HepG2 (cell line): ENCODE data around the gene NUBPL. TPM values are rescaled to one million over a fixed set of nuclear protein-coding genes. Genes with fewer than 3 reads are reported as not detected.

Source experiments
- ATF1 ChIP-seq: IDR thresholded peaks from 2 replicates; pipeline ENCODE4 v1.6.1; 2016; ENCODE audit warnings: mild to moderate bottlenecking, control low read depth
- CCAR2 ChIP-seq: fragments of 200-400 bp; formaldehyde crosslinking; optimal IDR thresholded peaks from 2 replicates; pipeline ENCODE3; 2018; ENCODE audit warnings: low read depth, mild to moderate bottlenecking, low read length, moderate library complexity
- CHCHD3 ChIP-seq: sonication (generic); formaldehyde crosslinking; IDR thresholded peaks from 2 replicates; pipeline ENCODE4 v1.8.0; 2022; ENCODE audit warnings: mild to moderate bottlenecking, missing genetic modification reagents, moderate library complexity
- DR1 ChIP-seq: sonication (generic); formaldehyde crosslinking; IDR thresholded peaks from 2 replicates; pipeline ENCODE4 v1.8.0; 2021; ENCODE audit warnings: mild to moderate bottlenecking, missing genetic modification reagents, inconsistent platforms
- E2F5 ChIP-seq: sonication (generic); formaldehyde crosslinking; conservative IDR thresholded peaks from 2 replicates; pipeline ENCODE4 v1.4.0; 2020; ENCODE audit warnings: missing genetic modification reagents
- ERF ChIP-seq: IDR thresholded peaks from 2 replicates; pipeline ENCODE4 v1.6.1; 2018; ENCODE audit warnings: missing biosample characterization, missing genetic modification reagents
- ETV6 ChIP-seq: sonication (generic); formaldehyde crosslinking; conservative IDR thresholded peaks from 2 replicates; pipeline ENCODE4 v1.4.0; 2020; ENCODE audit warnings: missing genetic modification reagents
- GPBP1L1 ChIP-seq: sonication (generic); formaldehyde crosslinking; IDR thresholded peaks from 2 replicates; pipeline ENCODE4 v1.5.0; 2020; ENCODE audit warnings: mild to moderate bottlenecking, missing genetic modification reagents
- HOXA7 ChIP-seq: sonication (generic); formaldehyde crosslinking; IDR thresholded peaks from 2 replicates; pipeline ENCODE4 v1.8.1; 2022; ENCODE audit warnings: mild to moderate bottlenecking, missing genetic modification reagents, moderate library complexity
- MTF2 ChIP-seq: sonication (generic); formaldehyde crosslinking; IDR thresholded peaks from 2 replicates; pipeline ENCODE4 v1.5.0; 2020; ENCODE audit warnings: missing genetic modification reagents, borderline replicate concordance
- NPAS2 ChIP-seq: sonication (generic); formaldehyde crosslinking; IDR thresholded peaks from 2 replicates; pipeline ENCODE4 v1.8.0; 2022; ENCODE audit warnings: mild to moderate bottlenecking, missing genetic modification reagents, borderline replicate concordance
- NRL ChIP-seq: sonication (generic); formaldehyde crosslinking; IDR thresholded peaks from 2 replicates; pipeline ENCODE4 v1.5.0; 2020; ENCODE audit warnings: missing genetic modification reagents, mild to moderate bottlenecking, moderate library complexity, borderline replicate concordance
- SP2 ChIP-seq: sonication (generic); formaldehyde crosslinking; IDR thresholded peaks from 2 replicates; pipeline ENCODE4 v1.5.1; 2020; ENCODE audit warnings: mild to moderate bottlenecking, missing genetic modification reagents
- SRSF1 ChIP-seq: fragments of 200-400 bp; formaldehyde crosslinking; optimal IDR thresholded peaks from 2 replicates; pipeline ENCODE3; 2017; ENCODE audit warnings: mild to moderate bottlenecking, low read depth, low read length, moderate library complexity
- SSRP1 ChIP-seq: IDR thresholded peaks from 2 replicates; pipeline ENCODE4 v1.6.1; 2016; ENCODE audit warnings: control low read depth
- TBX3 ChIP-seq: fragments of 450-650 bp; IDR thresholded peaks from 2 replicates; pipeline ENCODE4 v1.6.1; 2017; ENCODE audit warnings: antibody characterized with exemption, mild to moderate bottlenecking, inconsistent platforms, borderline replicate concordance
- TEF ChIP-seq: sonication (generic); formaldehyde crosslinking; IDR thresholded peaks from 2 replicates; pipeline ENCODE4 v1.5.0; 2020; ENCODE audit warnings: missing genetic modification reagents
- THAP8 ChIP-seq: sonication (generic); formaldehyde crosslinking; IDR thresholded peaks from 2 replicates; pipeline ENCODE4 v1.5.1; 2020; ENCODE audit warnings: missing genetic modification reagents, mild to moderate bottlenecking, borderline replicate concordance
- ZBTB39 ChIP-seq: sonication (generic); formaldehyde crosslinking; IDR thresholded peaks from 2 replicates; pipeline ENCODE4 v1.5.0; 2020; ENCODE audit warnings: missing genetic modification reagents
- ZMYM4 ChIP-seq: sonication (generic); formaldehyde crosslinking; IDR thresholded peaks from 2 replicates; pipeline ENCODE4 v1.8.1; 2023; ENCODE audit warnings: mild to moderate bottlenecking, missing genetic modification reagents
- ZNF275 ChIP-seq: sonication (generic); formaldehyde crosslinking; IDR thresholded peaks from 2 replicates; pipeline ENCODE4 v1.8.0; 2022; ENCODE audit warnings: missing genetic modification reagents, mild to moderate bottlenecking, inconsistent platforms, borderline replicate concordance
- ZNF446 ChIP-seq: sonication (generic); formaldehyde crosslinking; IDR thresholded peaks from 2 replicates; pipeline ENCODE4 v1.5.0; 2020; ENCODE audit warnings: mild to moderate bottlenecking, missing genetic modification reagents
- ZNF713 ChIP-seq: sonication (generic); formaldehyde crosslinking; IDR thresholded peaks from 2 replicates; pipeline ENCODE4 v1.4.0; 2020; ENCODE audit warnings: mild to moderate bottlenecking, missing genetic modification reagents
- polyA plus RNA-seq, 8 experiments: library from polyadenylated mRNA; depleted of rRNA in 3 of 8; stranded (reverse) in 7 of 8; unstranded in 1 of 8; fragments of >200 nt; fragmentation: Illumina TruSeq in 4 of 8; extraction: Trizol in 4 of 8; gene quantifications; 2 replicates each; pipeline versions ENCODE4 v1.2.1 to v1.2.3, GENCODE V29; 2011 to 2016; ENCODE audit warnings: low read depth in 4 of 8, missing spikeins in 1 of 8, mixed read lengths in 1 of 8; ENCODE audit not compliant: insufficient read depth in 1 of 8
- total RNA-seq, 5 experiments: library from RNA; depleted of rRNA; stranded (reverse); fragments of >200 nt; fragmentation: Illumina TruSeq; extraction: Trizol; gene quantifications; 2 replicates each; pipeline ENCODE4 v1.2.3, GENCODE V29; 2016; ENCODE audit warnings: low read depth in 1 of 5

Gene NUBPL
- total and polyA plus RNA-seq, 2 of the 13 experiments (the other 11 are each of a cell fraction or from before 2014, with no cell fraction given): 21.3 to 44.1 TPM

- TF ChIP-seq E2F5 (CRISPR knock-in tag) (no peak), ATF1 (CRISPR knock-in tag) (peak; percentile 65), ZNF446 (CRISPR knock-in tag) (no peak), ETV6 (CRISPR knock-in tag) (no peak), ERF (peak; percentile 57; the same call in 1 of the 2 replicates), ZNF713 (no peak), SP2 (no peak), HOXA7 (no peak), GPBP1L1 (CRISPR knock-in tag) (no peak), SSRP1 (CRISPR knock-in tag) (no peak; the same call in 1 of the 2 replicates), TEF (CRISPR knock-in tag) (0 out of 2 replicates have a peak, but pooled peaks have one; percentile 18), ZBTB39 (CRISPR knock-in tag) (peak; percentile 12; the same call in 1 of the 2 replicates), CHCHD3 (CRISPR knock-in tag) (no peak), NPAS2 (CRISPR knock-in tag) (0 out of 2 replicates have a peak, but pooled peaks have one; percentile 51), ZNF275 (CRISPR knock-in tag) (no peak), THAP8 (CRISPR knock-in tag) (no peak), NRL (CRISPR knock-in tag) (no peak), SRSF1 (no peak), MTF2 (no peak), ZMYM4 (peak; percentile 98), CCAR2 (no peak), TBX3 (peak; percentile 45; the same call in 1 of the 2 replicates), DR1 (CRISPR knock-in tag) (no peak)
These were observed 156.3 kb downstream of the NUBPL start (continued) for GRCh38 chr14:31717294-31718085.
